Activated T-helper 17 cell treated with anti-CD3 and anti-CD28 coated beads, Interleukin-2, amount 50 U/mL, for 72 hours (primary cell): ENCODE measurements around the gene PRKCB. TPM values are rescaled to one million over a fixed set of nuclear protein-coding genes. Genes with fewer than 3 reads are reported as not detected.

Experiments used
- ATAC-seq: fragments of 150-1000 bp; cut with Tn5 transposase; replicated peaks from 2 replicates; pipeline ENCODE4 v1.10.0; 2021; ENCODE audit warnings: mild to moderate bottlenecking, moderate library complexity
- H3K27ac Mint-ChIP-seq: one replicate; pipeline ENCODE4 v1.8.0; 2022; ENCODE audit warnings: mixed read lengths
- H3K27me3 Mint-ChIP-seq: one replicate; pipeline ENCODE4 v1.8.0; 2022; ENCODE audit warnings: mixed read lengths
- H3K36me3 Mint-ChIP-seq: one replicate; pipeline ENCODE4 v1.8.0; 2022; ENCODE audit warnings: low read depth, mild to moderate bottlenecking, mixed read lengths
- H3K4me1 Mint-ChIP-seq: one replicate; pipeline ENCODE4 v1.8.0; 2022; ENCODE audit warnings: mixed read lengths
- H3K4me3 Mint-ChIP-seq: one replicate; pipeline ENCODE4 v1.8.0; 2022; ENCODE audit warnings: mild to moderate bottlenecking, mixed read lengths
- H3K9me3 Mint-ChIP-seq: one replicate; pipeline ENCODE4 v1.8.0; 2022; ENCODE audit warnings: mixed read lengths
- total RNA-seq, 2 donors: library from RNA; stranded (reverse); gene quantifications; one replicate each; pipeline ENCODE4 v1.2.3, GENCODE V29; 2022

The PRKCB gene
- total RNA-seq, 2 donors from 2014 or later: 76.0 to 87.7 TPM

DNA sequence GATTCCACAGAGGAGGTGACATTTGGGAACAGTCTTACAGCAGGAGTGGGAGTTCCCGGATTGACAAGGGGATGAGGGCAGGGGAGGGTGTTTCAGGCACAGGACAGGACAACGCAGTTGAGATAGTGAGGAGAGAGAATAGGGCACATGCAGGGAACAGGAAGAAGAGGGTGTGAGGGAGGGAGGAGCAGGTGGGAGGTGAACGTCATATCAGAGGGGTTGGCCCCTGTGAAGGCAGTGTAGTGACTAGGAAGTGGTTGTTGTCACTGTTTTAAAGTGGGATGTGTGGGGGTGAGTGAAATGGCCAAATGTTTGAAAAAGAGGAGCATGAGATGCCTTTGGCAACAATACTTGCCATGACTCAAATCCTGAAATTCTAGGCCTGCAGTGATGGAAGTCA lies 12.2 kb downstream of the PRKCB start:
- peak; percentile 91 for ATAC-seq
- Mint-ChIP-seq H3K36me3 (peaks cover 71% of the 10 kb centered on the region), H3K9me3 (no peaks in the 10 kb centered on the region), H3K4me3 (peak overlapping the region; percentile 68), H3K4me1 (peaks cover 61% of the 10 kb centered on the region), H3K27ac (peak overlapping the region; percentile 79), H3K27me3 (no peaks in the 10 kb centered on the region)

DNA sequence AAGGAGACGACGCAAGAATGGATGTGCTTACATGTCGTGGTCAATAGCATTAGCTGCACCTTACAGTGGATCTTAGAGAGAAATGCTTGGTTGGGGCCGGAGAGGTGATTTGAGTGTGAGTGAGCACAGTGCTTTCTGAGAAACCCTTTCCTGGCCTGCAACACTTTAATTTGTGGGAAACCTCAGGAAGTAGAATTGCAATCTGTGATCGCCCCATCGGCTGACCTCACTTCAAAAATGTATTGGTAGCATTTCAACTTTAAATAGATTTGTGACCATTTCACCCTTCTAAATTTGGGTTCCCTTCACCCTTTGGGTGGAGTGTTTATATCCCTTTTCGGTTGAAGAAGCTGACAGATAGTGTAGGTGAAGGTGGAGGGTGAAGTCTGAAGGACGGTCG lies 13.2 kb downstream of the PRKCB start:
- Mint-ChIP-seq H3K27ac (peak overlapping the region; percentile 15), H3K36me3 (peaks cover 66% of the 10 kb centered on the region)

GRCh38 chr16:23852794-23853562 lies 17.2 kb downstream of the PRKCB start:
- peak overlapping the region; percentile 69 for H3K27ac Mint-ChIP-seq
- H3K4me3 Mint-ChIP-seq: peak overlapping the region; percentile 51
- no peaks in the 10 kb centered on the region for H3K9me3 Mint-ChIP-seq
- ATAC-seq: no peak
- peaks cover 29% of the 10 kb centered on the region for H3K36me3 Mint-ChIP-seq
- no peaks in the 10 kb centered on the region for H3K27me3 Mint-ChIP-seq
- H3K4me1 Mint-ChIP-seq: peaks cover 60% of the 10 kb centered on the region

More for the DNA sequence above, 13.2 kb downstream of the PRKCB start:
- H3K9me3 Mint-ChIP-seq: no peaks in the 10 kb centered on the region
- peaks cover 65% of the 10 kb centered on the region for H3K4me1 Mint-ChIP-seq
- no peak for ATAC-seq
- H3K4me3 Mint-ChIP-seq: peak overlapping the region; percentile 68
- no peaks in the 10 kb centered on the region for H3K27me3 Mint-ChIP-seq

DNA sequence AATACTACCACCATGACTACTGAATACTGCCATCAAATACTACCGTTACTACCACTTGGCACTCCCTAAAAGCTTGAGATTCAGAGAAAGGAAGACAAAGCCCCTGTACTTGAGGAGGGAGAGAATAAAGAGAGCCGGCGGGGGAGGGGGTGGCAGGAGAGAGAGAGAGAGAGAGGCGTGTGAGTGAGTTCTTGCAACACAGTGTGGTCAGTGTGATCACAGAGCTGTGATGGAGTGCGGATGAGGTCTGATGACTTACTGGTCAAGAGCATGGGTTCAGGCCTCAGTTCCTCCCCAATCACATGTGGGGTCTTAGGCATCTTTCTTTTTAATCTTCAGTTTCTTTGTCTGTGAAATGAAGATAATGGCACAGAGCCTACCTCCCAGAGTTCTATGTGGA lies 19.2 kb downstream of the PRKCB start:
- Mint-ChIP-seq H3K4me3 (no peak overlapping the region), H3K27me3 (no peaks in the 10 kb centered on the region), H3K36me3 (peaks cover 15% of the 10 kb centered on the region), H3K27ac (no peak overlapping the region), H3K4me1 (peaks cover 60% of the 10 kb centered on the region), H3K9me3 (no peaks in the 10 kb centered on the region)
- no peak for ATAC-seq

GRCh38 chr16:23856251-23856709 lies 20.5 kb downstream of the PRKCB start:
- peak; percentile 42 for ATAC-seq
- Mint-ChIP-seq H3K9me3 (no peaks in the 10 kb centered on the region), H3K4me1 (peaks cover 56% of the 10 kb centered on the region), H3K36me3 (peaks cover 6% of the 10 kb centered on the region), H3K27me3 (no peaks in the 10 kb centered on the region), H3K27ac (no peak overlapping the region), H3K4me3 (no peak overlapping the region)

DNA sequence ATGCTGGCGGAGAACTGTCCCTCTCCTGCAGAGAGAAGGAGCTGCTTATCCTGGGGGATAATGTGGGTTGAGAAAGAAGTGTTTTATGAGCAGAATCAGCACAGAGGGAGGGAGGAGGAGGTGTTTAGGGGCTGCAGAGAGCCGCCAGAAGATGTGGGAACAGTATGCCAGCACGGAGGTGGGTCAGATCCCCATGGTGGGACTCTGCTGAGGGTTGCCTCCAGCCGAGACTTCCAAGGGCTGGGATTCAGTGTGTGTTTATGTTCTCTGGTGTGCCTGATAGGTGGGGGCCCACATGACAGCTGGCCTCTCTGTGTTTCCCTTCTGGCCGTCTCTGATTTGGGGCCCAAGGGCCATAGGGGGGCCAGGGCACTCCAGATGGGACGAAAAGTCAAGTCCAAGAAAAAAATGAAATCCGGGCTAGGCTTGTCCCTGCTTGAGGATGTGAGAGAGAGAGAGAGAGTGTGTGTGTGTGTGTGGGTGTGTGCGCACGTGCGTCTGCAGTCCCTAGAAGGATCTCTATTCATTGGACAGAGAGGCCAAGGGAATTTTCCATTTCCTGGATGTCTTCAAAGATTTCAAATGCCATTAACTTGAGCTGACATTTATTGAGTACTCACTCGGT lies 21.6 kb downstream of the PRKCB start:
- Mint-ChIP-seq H3K4me3 (peak overlapping the region; percentile 27), H3K27me3 (no peaks in the 10 kb centered on the region), H3K36me3 (peaks cover 5% of the 10 kb centered on the region), H3K4me1 (peaks cover 54% of the 10 kb centered on the region), H3K27ac (peak overlapping the region; percentile 53), H3K9me3 (no peaks in the 10 kb centered on the region)
- ATAC-seq: peak; percentile 44

DNA sequence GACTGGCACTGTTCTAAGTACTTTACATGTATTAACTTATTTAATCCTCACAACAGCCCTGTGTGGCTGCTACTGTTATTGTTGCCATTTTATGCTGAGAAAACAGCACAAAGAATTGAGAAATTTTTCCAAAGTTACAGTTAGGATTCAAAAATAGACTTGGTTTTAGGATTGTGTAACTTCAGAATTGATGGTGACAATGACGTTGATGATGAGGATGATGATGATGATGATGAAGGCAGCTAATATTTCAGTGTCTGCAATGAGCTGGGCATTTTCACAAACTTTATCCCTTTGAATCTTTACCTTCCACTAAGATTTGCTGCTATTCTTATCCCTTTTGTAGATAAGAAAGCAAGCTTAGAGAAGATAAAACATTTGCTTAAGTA lies 22.1 kb downstream of the PRKCB start:
- no peaks in the 10 kb centered on the region for H3K9me3 Mint-ChIP-seq
- ATAC-seq: no peak
- peaks cover 5% of the 10 kb centered on the region for H3K36me3 Mint-ChIP-seq
- H3K4me1 Mint-ChIP-seq: peaks cover 51% of the 10 kb centered on the region
- H3K4me3 Mint-ChIP-seq: peak overlapping the region; percentile 27
- H3K27me3 Mint-ChIP-seq: no peaks in the 10 kb centered on the region
- H3K27ac Mint-ChIP-seq: peak overlapping the region; percentile 71

- Mint-ChIP-seq H3K27ac (peak overlapping the region; percentile 71), H3K36me3 (peaks cover 3% of the 10 kb centered on the region), H3K4me1 (peaks cover 50% of the 10 kb centered on the region), H3K27me3 (no peaks in the 10 kb centered on the region), H3K4me3 (peak overlapping the region; percentile 27), H3K9me3 (no peaks in the 10 kb centered on the region)
- ATAC-seq: no peak
Measured at GRCh38 chr16:23858542-23858941, 22.8 kb downstream of the PRKCB start.

GRCh38 chr16:23859713-23860269 lies 24.0 kb downstream of the PRKCB start:
- H3K4me3 Mint-ChIP-seq: peak overlapping the region; percentile 54
- H3K4me1 Mint-ChIP-seq: peaks cover 38% of the 10 kb centered on the region
- H3K9me3 Mint-ChIP-seq: no peaks in the 10 kb centered on the region
- H3K36me3 Mint-ChIP-seq: no peaks in the 10 kb centered on the region
- H3K27ac Mint-ChIP-seq: peak overlapping the region; percentile 71
- ATAC-seq: no peak
- no peaks in the 10 kb centered on the region for H3K27me3 Mint-ChIP-seq

GRCh38 chr16:23861874-23862273 lies 26.1 kb downstream of the PRKCB start:
- peaks cover 42% of the 10 kb centered on the region for H3K4me1 Mint-ChIP-seq
- peak overlapping the region; percentile 24 for H3K4me3 Mint-ChIP-seq
- H3K9me3 Mint-ChIP-seq: no peaks in the 10 kb centered on the region
- H3K36me3 Mint-ChIP-seq: no peaks in the 10 kb centered on the region
- peak overlapping the region; percentile 49 for H3K27ac Mint-ChIP-seq
- ATAC-seq: no peak
- H3K27me3 Mint-ChIP-seq: no peaks in the 10 kb centered on the region

- no peak overlapping the region for H3K27ac Mint-ChIP-seq
- no peaks in the 10 kb centered on the region for H3K27me3 Mint-ChIP-seq
- H3K4me3 Mint-ChIP-seq: no peak overlapping the region
- peaks cover 40% of the 10 kb centered on the region for H3K4me1 Mint-ChIP-seq
- H3K9me3 Mint-ChIP-seq: no peaks in the 10 kb centered on the region
- no peak for ATAC-seq
- no peaks in the 10 kb centered on the region for H3K36me3 Mint-ChIP-seq
Measured at GRCh38 chr16:23862556-23862955, 26.8 kb downstream of the PRKCB start.

GRCh38 chr16:23863511-23864422 lies 28.0 kb downstream of the PRKCB start:
- Mint-ChIP-seq H3K27ac (peak overlapping the region; percentile 87), H3K4me3 (peak overlapping the region; percentile 83), H3K9me3 (no peaks in the 10 kb centered on the region), H3K4me1 (peaks cover 39% of the 10 kb centered on the region), H3K27me3 (no peaks in the 10 kb centered on the region), H3K36me3 (no peaks in the 10 kb centered on the region)
- peak; percentile 85 for ATAC-seq

DNA sequence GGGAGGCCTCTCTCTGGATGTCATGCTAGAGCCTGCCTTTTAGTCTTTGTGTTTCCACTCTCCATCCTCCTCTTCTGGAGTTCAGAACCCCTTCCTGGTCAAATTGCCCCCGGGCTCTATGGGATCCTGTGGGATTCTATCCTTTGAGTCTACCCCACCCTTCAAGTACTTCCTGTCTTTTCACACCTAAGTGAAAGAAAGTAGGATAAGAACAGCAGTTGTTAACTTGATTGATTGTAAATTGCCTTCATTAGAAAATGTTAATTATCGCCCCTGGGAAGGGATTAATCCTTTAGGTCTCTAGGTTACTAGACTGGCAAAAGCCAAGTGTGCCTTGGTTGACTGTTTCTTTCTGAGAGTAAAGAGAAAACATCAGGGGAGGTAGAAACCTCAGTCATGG lies 30.1 kb downstream of the PRKCB start:
- H3K4me3 Mint-ChIP-seq: peak overlapping the region; percentile 24
- no peaks in the 10 kb centered on the region for H3K36me3 Mint-ChIP-seq
- no peak for ATAC-seq
- no peaks in the 10 kb centered on the region for H3K27me3 Mint-ChIP-seq
- H3K9me3 Mint-ChIP-seq: no peaks in the 10 kb centered on the region
- H3K4me1 Mint-ChIP-seq: peaks cover 35% of the 10 kb centered on the region
- peak overlapping the region; percentile 77 for H3K27ac Mint-ChIP-seq

- ATAC-seq: no peak
- Mint-ChIP-seq H3K4me1 (peaks cover 42% of the 10 kb centered on the region), H3K4me3 (peak overlapping the region; percentile 24), H3K36me3 (peaks cover 7% of the 10 kb centered on the region), H3K27ac (no peak overlapping the region), H3K27me3 (no peaks in the 10 kb centered on the region), H3K9me3 (no peaks in the 10 kb centered on the region)
Measured at GRCh38 chr16:23866621-23867020, 30.8 kb downstream of the PRKCB start.
